Esophagus muscularis mucosa (tissue), 4 donors: ENCODE results near the gene MUSTN1. TPM values are rescaled to one million over a fixed set of nuclear protein-coding genes. Genes with fewer than 3 reads are reported as not detected.

Experiments used
- DNase-seq: peaks from one replicate; pipeline ENCODE4 v3.0.0-alpha.2; 2017; ENCODE audit errors: extremely low spot score
- H3K27ac ChIP-seq, 4 donors: fragments of 200-600 bp; sonication (generic); replicated peaks in 1 of 4; 1 replicate in 3 of 4; 2 replicates in 1 of 4; pipeline ENCODE4 v1.5.1; 2016 to 2019; ENCODE audit warnings: mild to moderate bottlenecking in 1 of 4
- H3K27me3 ChIP-seq, 4 donors: fragments of 200-600 bp; sonication (generic); one replicate each; pipeline versions ENCODE4 v1.5.1 to v1.6.0; 2016 to 2019
- H3K36me3 ChIP-seq, 4 donors: fragments of 200-600 bp; sonication (generic); one replicate each; pipeline ENCODE4 v1.5.1; 2016 to 2019
- H3K4me1 ChIP-seq, 4 donors: fragments of 200-600 bp; sonication (generic); one replicate each; pipeline ENCODE4 v1.5.1; 2016 to 2019
- H3K4me3 ChIP-seq, 4 donors: fragments of 200-600 bp; sonication (generic); 1 replicate in 2 of 4; 2 replicates in 2 of 4; pipeline ENCODE4 v1.5.1; 2016 to 2019; ENCODE audit warnings: mild to moderate bottlenecking in 4 of 4, moderate library complexity in 1 of 4
- H3K9me3 ChIP-seq, 4 donors: fragments of 200-600 bp; sonication (generic); 1 replicate in 3 of 4; 2 replicates in 1 of 4; pipeline ENCODE4 v1.5.1; 2016 to 2019
- CTCF ChIP-seq, 3 experiments: fragments of 200-600 bp in 2 of 3; fragments of 450-650 bp in 1 of 3; sonication (generic) in 2 of 3; IDR thresholded peaks; one replicate each; pipeline ENCODE4 v1.5.1; 2017 to 2019; ENCODE audit warnings: antibody characterized with exemption in 3 of 3, mild to moderate bottlenecking in 2 of 3, moderate library complexity in 1 of 3
- EP300 ChIP-seq: sonication (generic); formaldehyde crosslinking; IDR thresholded peaks from one replicate; pipeline ENCODE4 v1.6.1; 2017; ENCODE audit warnings: antibody characterized with exemption
- POLR2A ChIP-seq: fragments of 450-650 bp; IDR thresholded peaks from one replicate; pipeline ENCODE4 v1.6.1; 2017; ENCODE audit warnings: antibody characterized with exemption, moderate library complexity, mild to moderate bottlenecking, low read depth
- POLR2AphosphoS5 ChIP-seq, 2 donors: sonication (generic); formaldehyde crosslinking; IDR thresholded peaks; one replicate each; pipeline ENCODE4 v1.6.1; 2017; ENCODE audit warnings: antibody characterized with exemption in 2 of 2
- WGBS: methylation state at CpG from one replicate; pipeline ENCODE4 v1.1.5; 2018; 5-methylcytosine and 5-hydroxymethylcytosine counted together
- intact Hi-C: fragments of 100-400 bp; cut with DNase I; formaldehyde crosslinking; loops from one replicate; pipeline ENCODE4 v1.15.1; 2023
- total RNA-seq, 4 donors: library from RNA; depleted of rRNA; stranded (reverse); fragments of >200 nt; gene quantifications; one replicate each; pipeline versions ENCODE4 v1.1.0 to v1.2.1, GENCODE V29; 2016

MUSTN1 gene
- total RNA-seq, 4 donors from 2014 or later, result 6.6 to 17.7 (median 12.5) TPM

DNA sequence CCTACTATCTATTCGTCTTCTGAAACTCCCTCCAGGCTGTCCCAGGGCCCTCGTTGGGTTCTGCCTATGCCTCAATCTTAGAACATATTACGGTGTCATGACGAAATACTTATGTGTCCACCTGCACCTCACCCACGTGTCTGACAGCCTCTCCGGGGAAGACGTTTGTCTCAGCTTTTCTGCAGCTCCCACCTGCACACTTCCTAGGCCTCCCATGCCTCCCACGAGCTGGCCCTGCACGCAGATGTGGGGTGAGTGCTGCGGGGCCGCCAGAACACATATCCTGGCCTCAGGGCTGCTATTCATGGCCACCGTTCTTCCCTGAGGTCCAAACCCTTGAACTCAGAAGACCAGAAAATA lies 7.1 kb upstream of the MUSTN1 start:
- H3K36me3 ChIP-seq, result peaks cover 0 to 64% (median 29%) of the 10 kb centered on the region in 4 donors
- intact Hi-C loops, result no loop called here
- WGBS, result 81% methylated on average over 12 of the region's 12 CpGs

GRCh38 chr3:52841211-52841980 lies 6.6 kb upstream of the MUSTN1 start:
- no peaks in the 10 kb centered on the region for H3K27me3 ChIP-seq
- H3K4me3 ChIP-seq, result no peak overlapping the region
- intact Hi-C loops, result no loop called here
- no peak for TF ChIP-seq CTCF (IDR thresholded peaks at IDR 0.05)
- TF ChIP-seq EP300, result no peak
- TF ChIP-seq POLR2AphosphoS5 (IDR thresholded peaks at IDR 0.05), result no peak
- TF ChIP-seq POLR2A, result no peak
- no peak for DNase-seq
- H3K9me3 ChIP-seq, result no peaks in the 10 kb centered on the region
- peaks cover 49 to 57% (median 51%) of the 10 kb centered on the region in 4 donors for H3K4me1 ChIP-seq
- H3K36me3 ChIP-seq, result peaks cover 0 to 63% (median 29%) of the 10 kb centered on the region in 4 donors
- 95% methylated on average over 11 of the region's 12 CpGs for WGBS
- no peak overlapping the region for H3K27ac ChIP-seq

More for the DNA sequence above, 7.1 kb upstream of the MUSTN1 start:
- no peak for DNase-seq
- no peak overlapping the region for H3K4me3 ChIP-seq
- H3K27me3 ChIP-seq, result no peaks in the 10 kb centered on the region
- no peaks in the 10 kb centered on the region for H3K9me3 ChIP-seq
- TF ChIP-seq EP300, result no peak
- peaks cover 52 to 58% (median 54%) of the 10 kb centered on the region in 4 donors for H3K4me1 ChIP-seq
- H3K27ac ChIP-seq, result peak overlapping the region in 2 of 4 donors; percentile 6 to 82

DNA sequence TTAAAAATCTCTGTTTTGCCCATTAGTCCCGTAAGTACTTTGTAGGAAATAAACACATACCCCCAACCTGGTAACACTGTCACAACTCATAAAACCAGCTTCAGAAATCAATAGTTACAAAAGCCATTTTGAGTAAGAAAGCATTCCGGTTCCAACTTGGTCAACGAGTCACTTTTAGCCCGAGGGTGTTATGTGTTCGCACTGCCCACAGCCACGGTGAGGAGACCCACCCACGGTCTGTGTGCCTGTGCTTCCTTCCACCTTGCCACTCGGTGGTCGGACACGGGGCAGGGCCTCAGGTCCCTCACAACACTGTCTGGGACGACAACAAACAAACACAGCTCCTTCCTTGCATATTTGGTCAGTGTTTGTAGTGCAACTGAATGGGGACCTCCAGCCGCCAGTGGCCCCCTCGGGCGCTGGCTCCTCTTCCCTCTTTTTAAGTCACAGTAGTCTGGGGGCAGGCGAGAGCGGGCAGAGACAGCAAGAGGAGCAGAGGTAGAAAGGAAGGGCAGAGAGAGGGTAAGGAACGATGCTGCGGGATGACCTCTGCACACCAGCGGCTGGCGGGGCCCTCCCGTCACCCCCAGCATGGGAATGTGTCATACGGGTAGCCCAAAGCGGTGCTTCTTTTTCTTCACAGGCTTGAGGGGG lies 5.2 kb upstream of the MUSTN1 start:
- H3K27me3 ChIP-seq, result no peaks in the 10 kb centered on the region
- WGBS, result 95% methylated on average over 23 of the region's 23 CpGs
- H3K36me3 ChIP-seq, result peaks cover 0 to 75% (median 33%) of the 10 kb centered on the region in 4 donors
- no peak for TF ChIP-seq EP300
- TF ChIP-seq CTCF (IDR thresholded peaks at IDR 0.05), result no peak
- no peak for TF ChIP-seq POLR2AphosphoS5 (IDR thresholded peaks at IDR 0.05)
- TF ChIP-seq POLR2A, result no peak
- peaks cover 49 to 59% (median 51%) of the 10 kb centered on the region in 4 donors for H3K4me1 ChIP-seq
- intact Hi-C loops, result no loop called here
- no peaks in the 10 kb centered on the region for H3K9me3 ChIP-seq
- DNase-seq, result no peak
- no peak overlapping the region for H3K4me3 ChIP-seq
- H3K27ac ChIP-seq, result no peak overlapping the region

- WGBS, result 64% methylated on average over 1 of the region's 2 CpGs
- Histone ChIP-seq H3K27me3 (no peaks in the 10 kb centered on the region), H3K27ac (no peak overlapping the region), H3K4me3 (no peak overlapping the region), H3K9me3 (no peaks in the 10 kb centered on the region), H3K36me3 (peaks cover 0 to 75% (median 33%) of the 10 kb centered on the region in 4 donors), H3K4me1 (peaks cover 48 to 60% (median 51%) of the 10 kb centered on the region in 4 donors)
- intact Hi-C loops, result no loop called here
- TF ChIP-seq CTCF (IDR thresholded peaks at IDR 0.05) (no peak), POLR2AphosphoS5 (IDR thresholded peaks at IDR 0.05) (no peak), EP300 (no peak), POLR2A (no peak)
- no peak for DNase-seq
These were observed 4.4 kb upstream of the MUSTN1 start for GRCh38 chr3:52839268-52839575.

- Histone ChIP-seq H3K27me3 (no peaks in the 10 kb centered on the region), H3K36me3 (peaks cover 0 to 75% (median 33%) of the 10 kb centered on the region in 4 donors), H3K4me1 (peaks cover 45 to 60% (median 50%) of the 10 kb centered on the region in 4 donors), H3K27ac (no peak overlapping the region), H3K9me3 (no peaks in the 10 kb centered on the region), H3K4me3 (no peak overlapping the region)
- DNase-seq, result no peak
- intact Hi-C loops, result no loop called here
- TF ChIP-seq POLR2A (no peak), EP300 (no peak), CTCF (IDR thresholded peaks at IDR 0.05) (no peak), POLR2AphosphoS5 (IDR thresholded peaks at IDR 0.05) (no peak)
- 97% methylated on average over 7 of the region's 8 CpGs for WGBS
These were observed 3.9 kb upstream of the MUSTN1 start for GRCh38 chr3:52838561-52839267.
